HG03342 (cell line): ENCODE measurements around the gene ONECUT3.

Experiments used
- ATAC-seq: cut with Tn5 transposase; IDR thresholded peaks from one replicate; pipeline ENCODE4 v1.9.1; 2021; ENCODE audit warnings: mild to moderate bottlenecking, moderate library complexity; ENCODE audit not compliant: unreplicated experiment

The ONECUT3 gene

DNA sequence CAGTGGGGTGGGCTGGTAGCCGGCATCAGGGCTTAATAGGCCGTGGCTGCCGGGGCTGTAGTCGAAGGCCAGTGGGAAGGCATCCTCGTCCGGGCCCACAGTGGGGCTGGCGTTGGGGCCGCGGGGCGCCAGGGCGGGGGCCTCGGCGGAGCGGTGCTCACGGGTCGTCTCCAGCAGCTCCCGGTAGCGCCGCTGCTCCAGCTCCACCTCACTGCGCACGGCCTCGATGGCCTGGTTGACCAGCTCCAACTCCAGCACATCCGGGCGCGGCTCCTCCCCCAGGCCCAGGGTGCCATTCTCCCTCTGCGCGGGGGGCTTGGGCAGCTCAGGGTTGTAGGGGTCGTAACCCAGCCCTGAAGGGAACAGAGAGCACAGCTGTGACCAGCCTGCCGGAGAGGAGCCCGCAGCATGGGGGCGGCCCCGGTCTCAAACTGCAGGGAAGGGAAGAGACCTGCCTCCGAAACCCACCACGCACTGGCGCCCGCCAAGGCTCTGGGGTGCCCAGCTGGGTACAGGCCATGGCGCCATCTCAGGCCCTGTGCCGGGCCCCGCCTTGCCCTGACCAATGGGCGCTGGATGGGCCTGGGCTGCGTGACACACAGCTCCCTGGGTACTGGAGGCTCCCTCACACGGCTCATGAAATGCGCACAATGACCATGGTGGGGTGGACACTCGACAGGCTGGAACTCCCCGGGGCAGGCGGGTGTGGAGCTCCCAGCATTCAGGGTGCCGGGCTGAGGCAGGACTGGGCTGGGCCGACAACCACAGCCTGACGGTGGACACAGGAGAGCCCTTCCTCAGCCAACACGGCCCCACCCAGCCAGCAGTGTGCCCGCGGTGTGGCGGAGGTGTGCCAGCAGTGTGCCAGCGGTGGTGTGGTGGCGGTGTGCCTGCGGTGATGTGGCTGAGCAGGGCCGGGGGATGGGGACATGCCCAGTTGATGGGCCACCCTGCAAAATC is 75.3 kb downstream of the ONECUT3 start:
- no peak for ATAC-seq

DNA sequence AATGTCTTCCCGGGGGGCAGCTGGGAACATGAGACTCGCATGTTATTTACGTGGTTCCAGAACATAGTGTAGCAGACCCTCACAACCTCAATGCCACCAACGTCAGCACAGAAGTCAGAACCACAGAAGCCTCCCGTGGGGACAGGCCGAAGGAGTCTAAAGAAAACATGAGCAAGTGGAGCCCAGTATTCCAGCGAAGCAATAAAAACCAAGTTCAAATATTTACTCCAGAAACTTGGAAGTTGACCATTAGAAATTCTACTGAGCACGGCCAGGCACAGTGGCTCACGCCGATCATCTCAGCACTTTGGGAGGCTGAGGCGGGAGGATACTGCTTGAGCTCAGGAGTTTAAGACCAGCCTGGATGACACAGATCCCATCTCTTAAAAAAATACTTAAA is 76.7 kb downstream of the ONECUT3 start:
- no peak for ATAC-seq

DNA sequence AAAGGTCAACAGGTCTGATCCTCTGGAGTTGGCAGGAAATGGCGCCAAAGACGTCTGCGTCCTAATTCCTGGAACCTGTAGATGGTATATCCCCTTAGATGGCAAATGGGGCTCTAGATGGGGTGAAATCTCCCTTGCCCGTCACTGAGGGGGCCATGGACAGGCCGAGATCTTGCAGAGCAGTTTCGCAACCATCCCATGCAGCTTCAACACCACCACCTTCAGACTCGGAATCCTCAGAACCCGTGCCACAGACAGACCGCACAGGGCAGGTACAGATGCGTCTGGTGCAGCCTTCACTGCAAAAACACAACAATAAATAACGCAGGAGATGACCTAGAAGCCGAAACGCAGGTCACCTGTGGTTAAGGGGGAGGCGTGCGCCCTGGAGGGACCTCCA is 77.3 kb downstream of the ONECUT3 start:
- ATAC-seq = no peak
